ENCODE results near the gene CTNND2.

Gene CTNND2

DNA sequence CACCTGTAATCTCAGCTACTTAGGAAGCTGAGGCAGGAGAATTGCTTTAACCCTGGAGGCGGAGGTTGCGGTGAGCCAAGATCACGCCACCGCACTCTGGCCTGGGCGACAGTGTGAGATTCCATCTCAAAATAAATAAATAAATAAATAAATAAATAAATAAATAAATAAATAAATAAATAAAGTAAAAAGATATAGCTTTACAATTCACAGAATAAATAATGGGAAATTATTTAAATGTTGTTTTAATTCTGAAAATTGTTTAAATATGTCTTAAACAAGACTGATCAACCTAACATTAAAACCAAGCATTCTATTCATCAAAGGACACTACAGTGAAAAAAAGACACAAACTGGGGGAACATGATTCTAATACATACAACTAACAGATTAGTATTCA lies 357.1 kb downstream of the CTNND2 start:
- DNase-seq (no peak), ATAC-seq (no peak)
- no peaks in the 10 kb centered on the region for H3K36me3 Mint-ChIP-seq (ENCODE audit: low read depth)
- H3K27me3 Mint-ChIP-seq, result no peaks in the 10 kb centered on the region
- H3K27ac Mint-ChIP-seq, result no peak overlapping the region
- H3K4me1 Mint-ChIP-seq, result no peaks in the 10 kb centered on the region
- no peak overlapping the region for H3K4me3 Mint-ChIP-seq
- no peaks in the 10 kb centered on the region for H3K9me3 Mint-ChIP-seq

DNA sequence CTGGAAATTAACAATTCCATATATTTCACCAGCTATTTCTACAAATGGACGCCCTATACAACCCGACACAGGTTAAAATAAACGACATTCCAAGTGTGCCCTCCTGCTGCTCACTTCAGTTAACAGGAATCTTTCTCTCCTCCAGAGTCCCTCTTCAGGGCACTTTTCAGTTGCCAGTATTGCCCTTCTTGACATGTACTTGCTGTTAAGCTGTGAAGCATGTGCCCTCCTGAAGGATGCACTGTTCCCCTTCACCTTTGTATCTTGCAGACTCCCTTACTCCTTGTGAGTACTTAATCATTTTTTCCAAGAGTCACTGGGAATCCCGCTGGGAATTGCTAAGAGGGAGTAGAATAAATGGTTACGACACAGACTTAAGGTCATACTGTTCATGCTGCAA lies 364.1 kb downstream of the CTNND2 start:
- no peaks in the 10 kb centered on the region for H3K36me3 Mint-ChIP-seq (ENCODE audit: low read depth)
- no peak overlapping the region for H3K27ac Mint-ChIP-seq
- no peak for ATAC-seq

DNA sequence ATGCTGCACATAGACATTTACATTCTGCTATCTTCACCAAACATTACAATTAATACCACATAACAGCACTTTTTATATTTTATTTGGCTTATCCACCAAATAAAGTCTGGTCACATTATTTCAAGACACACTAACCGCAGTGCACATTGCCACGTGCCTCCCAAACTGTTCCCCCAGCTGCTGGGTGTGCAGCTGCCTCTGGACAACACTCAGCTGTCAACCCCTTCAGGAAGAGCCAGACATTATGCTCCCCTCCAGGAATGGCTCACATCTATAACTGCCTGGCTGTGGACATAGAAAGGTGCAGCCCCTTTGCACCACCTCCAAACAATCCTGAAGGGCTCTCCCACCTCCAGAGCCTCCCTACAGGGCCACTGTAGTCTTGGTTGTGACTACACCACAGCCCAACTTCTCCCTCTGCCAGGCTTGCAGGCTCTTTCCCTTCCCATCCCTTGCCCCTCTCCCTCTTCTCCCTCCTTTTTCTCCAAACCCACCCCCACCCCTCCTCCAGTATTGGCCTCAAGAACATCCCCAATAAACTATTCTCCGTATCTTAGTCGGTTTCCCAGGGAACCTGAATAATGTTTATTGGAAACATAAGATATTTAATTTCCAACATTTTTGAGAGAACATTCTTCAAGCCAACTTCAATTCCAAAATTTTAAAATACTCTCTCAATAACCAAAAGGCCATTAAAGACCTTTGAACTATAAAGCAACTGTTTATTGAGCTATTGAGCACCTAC lies 372.3 kb downstream of the CTNND2 start:
- Mint-ChIP-seq H3K27ac (no peak overlapping the region), H3K9me3 (no peaks in the 10 kb centered on the region), H3K27me3 (no peaks in the 10 kb centered on the region), H3K4me3 (no peak overlapping the region), H3K36me3 (ENCODE audit: low read depth) (no peaks in the 10 kb centered on the region), H3K4me1 (no peaks in the 10 kb centered on the region)
- ATAC-seq, result no peak
- no peak for DNase-seq

More for the DNA sequence above, 364.1 kb downstream of the CTNND2 start:
- Mint-ChIP-seq H3K4me3 (no peak overlapping the region), H3K27me3 (no peaks in the 10 kb centered on the region), H3K9me3 (no peaks in the 10 kb centered on the region), H3K4me1 (no peaks in the 10 kb centered on the region)
- no peak for DNase-seq

DNA sequence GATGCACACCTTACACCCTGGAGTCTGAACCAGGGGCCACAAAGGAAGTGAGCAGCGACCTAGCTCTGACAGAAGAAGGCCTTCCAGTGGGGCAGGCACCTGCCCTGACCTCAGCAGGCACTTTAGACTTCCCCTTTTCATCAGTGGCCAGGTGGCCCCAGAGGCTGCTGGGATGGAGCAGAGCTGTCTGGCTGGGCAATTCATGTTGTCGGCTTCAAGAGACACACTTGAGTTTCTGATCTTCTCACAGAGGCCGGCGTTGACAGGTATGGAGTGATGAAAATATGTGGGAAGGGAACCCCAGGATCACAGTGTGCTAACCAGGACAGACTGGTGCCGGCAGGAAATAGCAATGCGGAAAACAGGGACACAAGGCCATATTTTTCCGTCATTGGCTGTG lies 375.5 kb downstream of the CTNND2 start:
- no peaks in the 10 kb centered on the region for H3K36me3 Mint-ChIP-seq (ENCODE audit: low read depth)

DNA sequence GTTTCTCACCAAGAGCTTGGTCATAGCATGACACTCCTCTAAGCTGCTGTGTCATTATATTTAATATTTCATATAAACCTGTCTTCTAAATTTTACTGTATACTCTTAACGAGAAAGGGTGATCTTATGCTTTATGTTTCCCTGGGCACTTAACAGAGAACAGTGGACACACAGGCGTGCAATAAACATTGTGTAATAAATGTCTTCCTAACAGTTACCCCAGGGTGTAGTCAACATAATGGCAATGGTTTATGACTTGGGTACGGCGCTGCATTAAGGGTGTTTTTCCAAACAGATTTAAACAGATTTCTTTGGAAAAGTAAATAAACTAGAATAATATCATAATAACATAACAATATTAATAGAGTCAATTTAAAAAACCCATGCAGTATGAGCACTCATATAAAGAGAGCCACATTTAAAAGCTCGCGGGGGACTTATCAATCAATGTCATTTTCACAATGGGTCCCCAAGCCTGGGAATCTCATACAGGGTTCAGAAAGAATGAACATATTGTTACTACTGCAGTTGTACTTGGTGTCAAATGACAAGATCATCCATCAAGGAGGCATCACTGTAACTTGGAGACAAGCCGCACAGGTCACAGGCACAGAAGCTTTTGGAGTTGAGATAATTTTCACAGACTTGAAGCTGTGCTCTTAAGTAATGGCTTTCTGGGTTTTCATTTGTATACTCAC lies 376.4 kb downstream of the CTNND2 start:
- Mint-ChIP-seq H3K27ac (no peak overlapping the region), H3K4me3 (no peak overlapping the region), H3K9me3 (no peaks in the 10 kb centered on the region), H3K27me3 (no peaks in the 10 kb centered on the region), H3K4me1 (no peaks in the 10 kb centered on the region), H3K36me3 (ENCODE audit: low read depth) (no peaks in the 10 kb centered on the region)
- DNase-seq (no peak), ATAC-seq (no peak)

More for the DNA sequence above, 375.5 kb downstream of the CTNND2 start:
- no peaks in the 10 kb centered on the region for H3K27me3 Mint-ChIP-seq
- no peaks in the 10 kb centered on the region for H3K4me1 Mint-ChIP-seq
- no peaks in the 10 kb centered on the region for H3K9me3 Mint-ChIP-seq
- no peak for DNase-seq
- ATAC-seq, result no peak
- H3K27ac Mint-ChIP-seq, result no peak overlapping the region
- H3K4me3 Mint-ChIP-seq, result no peak overlapping the region

DNA sequence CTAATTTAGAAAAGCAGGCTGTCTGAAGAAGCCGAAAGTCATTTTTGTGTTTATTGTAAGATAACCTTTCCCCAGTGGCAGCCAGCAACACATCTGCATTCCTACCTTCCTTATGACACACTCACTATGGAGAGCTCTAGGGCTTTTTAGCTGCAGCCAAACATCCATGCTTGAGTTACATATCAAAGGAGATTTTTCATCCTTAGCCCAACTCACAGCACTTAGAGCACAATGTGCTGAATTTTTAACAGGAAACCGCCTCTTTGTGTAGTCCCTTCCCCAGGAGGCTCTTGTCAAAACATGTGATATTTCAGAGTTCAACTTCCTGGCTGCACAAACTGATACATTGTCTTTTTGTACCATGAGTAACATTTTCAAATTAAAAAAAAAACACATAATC lies 379.2 kb downstream of the CTNND2 start:
- H3K27me3 Mint-ChIP-seq, result no peaks in the 10 kb centered on the region
- no peak for DNase-seq
- H3K9me3 Mint-ChIP-seq, result no peaks in the 10 kb centered on the region
- H3K4me3 Mint-ChIP-seq, result no peak overlapping the region
- no peaks in the 10 kb centered on the region for H3K4me1 Mint-ChIP-seq
- no peak overlapping the region for H3K27ac Mint-ChIP-seq
- H3K36me3 Mint-ChIP-seq (ENCODE audit: low read depth), result no peaks in the 10 kb centered on the region
- ATAC-seq, result no peak

DNA sequence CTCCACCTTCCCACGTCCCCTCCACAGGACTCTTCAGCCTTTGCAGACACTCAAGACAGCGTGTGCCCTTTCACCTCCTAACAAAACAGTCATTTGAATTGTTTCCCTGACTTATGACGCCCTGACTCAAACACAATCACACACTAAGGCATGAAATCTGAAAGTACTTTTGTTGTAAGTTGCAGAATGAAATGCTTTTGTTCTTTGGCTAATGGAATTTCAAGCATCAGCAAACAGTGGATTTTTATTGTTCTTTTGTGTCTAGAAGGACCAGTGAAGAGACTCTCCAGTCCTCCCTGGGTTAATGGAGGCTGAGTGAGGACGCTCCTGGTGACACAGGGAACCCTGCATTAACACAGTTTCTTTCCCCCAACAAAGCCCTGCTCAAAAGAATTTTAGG lies 380.1 kb downstream of the CTNND2 start:
- Mint-ChIP-seq H3K27ac (no peak overlapping the region), H3K27me3 (no peaks in the 10 kb centered on the region), H3K36me3 (ENCODE audit: low read depth) (no peaks in the 10 kb centered on the region), H3K4me3 (no peak overlapping the region), H3K4me1 (no peaks in the 10 kb centered on the region), H3K9me3 (no peaks in the 10 kb centered on the region)
- ATAC-seq (no peak), DNase-seq (no peak)

DNA sequence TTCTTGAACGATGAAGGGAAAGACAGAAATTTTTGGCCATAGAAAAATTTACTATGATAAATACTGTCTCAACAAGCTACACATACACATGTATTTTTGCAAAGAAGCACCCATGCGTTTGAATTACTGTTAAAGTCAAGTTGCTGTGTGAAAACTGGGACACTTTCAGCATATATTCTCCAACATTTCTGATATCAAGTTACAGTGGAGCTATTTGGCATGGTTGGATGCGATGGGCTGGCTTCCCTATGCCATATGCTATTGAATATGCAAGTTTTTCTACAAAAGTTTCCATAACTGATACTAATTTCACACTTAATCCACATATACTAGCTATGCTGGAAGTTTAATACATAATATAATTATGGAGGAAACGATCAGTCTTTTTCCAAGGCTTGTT lies 381.4 kb downstream of the CTNND2 start:
- H3K9me3 Mint-ChIP-seq, result no peaks in the 10 kb centered on the region
- no peaks in the 10 kb centered on the region for H3K4me1 Mint-ChIP-seq
- H3K4me3 Mint-ChIP-seq, result no peak overlapping the region
- no peaks in the 10 kb centered on the region for H3K36me3 Mint-ChIP-seq (ENCODE audit: low read depth)
- no peak overlapping the region for H3K27ac Mint-ChIP-seq
- DNase-seq (no peak), ATAC-seq (no peak)
- no peaks in the 10 kb centered on the region for H3K27me3 Mint-ChIP-seq

DNA sequence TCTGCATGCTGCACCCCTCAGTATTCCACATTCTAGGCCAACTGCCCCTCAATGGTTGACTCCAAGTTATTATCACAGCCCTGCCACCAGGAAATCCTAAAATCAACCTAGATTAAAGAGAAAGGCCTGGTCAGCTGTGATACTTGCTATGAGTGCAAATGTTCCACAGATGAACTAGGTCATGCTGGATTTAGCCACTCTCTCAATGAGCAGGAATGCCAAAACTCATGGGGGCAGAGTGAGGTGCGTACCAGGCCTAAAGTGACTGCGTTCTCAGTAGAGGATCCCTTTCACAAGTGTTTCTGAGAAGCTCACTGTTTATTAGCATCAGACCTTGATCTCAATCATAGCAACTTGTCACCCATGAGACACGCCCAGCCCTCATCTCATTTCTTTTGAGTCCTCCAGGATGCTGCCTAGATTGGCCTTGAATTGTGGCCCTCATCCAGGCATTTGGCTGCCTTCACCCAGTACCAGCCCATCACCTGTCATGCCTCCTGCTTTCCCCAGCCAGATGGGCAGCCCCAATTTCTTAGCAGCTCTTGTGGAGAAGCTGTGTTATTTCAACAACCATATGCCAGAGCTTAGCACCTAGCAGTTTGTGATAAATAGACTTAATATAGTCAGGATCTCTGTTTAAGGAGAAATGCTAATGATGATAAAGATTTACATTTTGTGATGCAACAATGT lies 383.9 kb downstream of the CTNND2 start:
- DNase-seq, result no peak

DNA sequence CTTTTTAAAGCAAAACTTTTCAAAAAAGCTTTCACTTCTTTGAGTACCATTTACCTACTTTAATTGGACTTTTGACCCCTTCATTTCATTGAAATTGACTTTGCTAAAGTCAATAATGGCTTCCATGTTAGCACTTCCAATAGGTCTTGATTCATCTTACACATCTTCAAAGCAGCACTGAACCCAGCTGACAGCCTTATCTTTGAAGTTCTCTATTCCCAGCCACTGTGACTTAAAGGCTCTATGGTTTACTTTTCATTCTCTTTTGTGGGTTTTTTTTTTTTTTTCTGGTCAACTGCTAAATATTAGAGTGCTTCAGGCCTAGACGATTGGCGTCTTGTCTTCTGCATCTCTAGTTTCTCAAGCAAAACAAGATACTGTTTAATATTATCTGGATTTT lies 385.0 kb downstream of the CTNND2 start:
- no peak for DNase-seq
- Mint-ChIP-seq H3K9me3 (no peaks in the 10 kb centered on the region), H3K4me3 (no peak overlapping the region), H3K4me1 (no peaks in the 10 kb centered on the region), H3K27me3 (no peaks in the 10 kb centered on the region), H3K36me3 (ENCODE audit: low read depth) (no peaks in the 10 kb centered on the region), H3K27ac (no peak overlapping the region)
- ATAC-seq, result no peak

More for the DNA sequence above, 383.9 kb downstream of the CTNND2 start:
- no peak overlapping the region for H3K4me3 Mint-ChIP-seq
- H3K9me3 Mint-ChIP-seq, result no peaks in the 10 kb centered on the region
- H3K27me3 Mint-ChIP-seq, result no peaks in the 10 kb centered on the region
- no peaks in the 10 kb centered on the region for H3K4me1 Mint-ChIP-seq
- no peak for ATAC-seq
- no peak overlapping the region for H3K27ac Mint-ChIP-seq
- no peaks in the 10 kb centered on the region for H3K36me3 Mint-ChIP-seq (ENCODE audit: low read depth)

DNA sequence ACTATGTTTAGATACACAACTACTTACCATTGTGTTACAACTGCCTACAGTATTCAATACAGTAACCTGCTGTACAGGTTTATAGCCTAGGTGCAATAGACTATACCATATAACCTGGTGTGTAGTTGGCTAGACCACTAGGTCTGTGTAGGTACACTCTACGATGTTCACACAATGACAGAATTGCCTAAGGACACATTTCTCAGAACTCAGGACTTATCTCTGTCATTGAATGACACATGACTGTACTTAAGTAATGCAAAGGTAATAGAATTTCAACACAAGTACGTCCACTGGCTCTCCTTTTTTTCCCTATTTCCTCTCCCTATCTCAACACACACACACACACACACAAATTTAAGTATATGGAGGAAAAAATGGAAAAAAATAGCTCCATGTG lies 385.6 kb downstream of the CTNND2 start:
- Mint-ChIP-seq H3K36me3 (ENCODE audit: low read depth) (no peaks in the 10 kb centered on the region), H3K4me3 (no peak overlapping the region), H3K9me3 (no peaks in the 10 kb centered on the region), H3K4me1 (no peaks in the 10 kb centered on the region), H3K27me3 (no peaks in the 10 kb centered on the region), H3K27ac (no peak overlapping the region)
- ATAC-seq (no peak), DNase-seq (no peak)

DNA sequence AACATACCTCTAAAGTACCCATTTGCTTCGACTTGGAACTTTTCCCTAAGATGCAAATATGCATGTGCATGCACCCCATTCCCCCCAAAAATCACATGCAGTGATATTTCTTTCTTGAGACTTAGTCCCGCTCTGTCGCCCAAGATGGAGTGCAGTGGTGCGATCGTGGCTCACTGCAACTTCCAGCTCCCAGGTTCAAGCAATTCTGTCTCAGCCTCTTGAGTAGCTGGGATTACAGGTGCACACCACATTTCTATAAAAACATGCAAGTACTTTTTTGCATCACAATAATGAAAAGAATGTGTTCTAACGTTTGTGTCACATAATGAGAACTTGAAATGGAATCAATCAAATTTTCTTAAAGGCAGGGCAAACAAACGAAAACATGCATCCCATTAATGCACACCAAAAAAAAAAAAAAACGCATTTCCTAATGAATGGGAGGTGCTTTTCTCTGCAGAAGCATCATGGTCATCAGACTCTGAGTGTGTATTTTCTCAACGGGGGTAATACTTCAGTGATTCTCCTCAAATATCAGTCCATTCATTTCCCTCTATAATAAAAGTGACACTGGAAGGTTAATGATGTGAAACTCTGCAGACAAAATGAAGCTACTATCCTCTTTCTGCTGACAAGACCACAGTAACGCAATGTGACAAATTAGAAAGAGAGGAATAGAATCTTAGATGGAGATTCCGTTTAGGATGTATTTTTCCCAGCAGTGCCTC lies 389.4 kb downstream of the CTNND2 start:
- Mint-ChIP-seq H3K27me3 (no peaks in the 10 kb centered on the region), H3K9me3 (no peaks in the 10 kb centered on the region), H3K27ac (no peak overlapping the region), H3K36me3 (ENCODE audit: low read depth) (no peaks in the 10 kb centered on the region), H3K4me3 (no peak overlapping the region), H3K4me1 (no peaks in the 10 kb centered on the region)
- ATAC-seq, result no peak
- no peak for DNase-seq

DNA sequence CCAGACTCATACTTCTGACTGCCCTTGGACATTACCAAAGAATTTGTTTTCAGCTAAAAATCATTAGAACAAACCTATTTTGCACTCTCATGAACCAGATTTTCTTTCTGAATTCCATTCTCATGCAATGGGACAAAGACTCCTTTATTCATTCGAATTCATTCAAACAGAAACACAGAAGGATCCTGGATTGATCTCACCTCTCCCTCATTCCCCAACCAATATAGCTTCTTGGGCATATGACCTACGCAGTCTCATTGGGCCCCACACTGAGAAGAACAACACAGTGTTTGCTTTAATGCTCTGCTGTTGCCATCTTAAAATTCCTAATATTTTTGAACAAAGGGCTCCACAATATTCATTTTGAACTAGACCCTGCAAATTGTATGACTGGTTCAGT lies 392.4 kb downstream of the CTNND2 start:
- H3K27me3 Mint-ChIP-seq, result no peaks in the 10 kb centered on the region
- H3K36me3 Mint-ChIP-seq (ENCODE audit: low read depth), result no peaks in the 10 kb centered on the region
- no peaks in the 10 kb centered on the region for H3K9me3 Mint-ChIP-seq
- ATAC-seq, result no peak
- DNase-seq, result no peak
- no peaks in the 10 kb centered on the region for H3K4me1 Mint-ChIP-seq
- no peak overlapping the region for H3K4me3 Mint-ChIP-seq
- H3K27ac Mint-ChIP-seq, result no peak overlapping the region

DNA sequence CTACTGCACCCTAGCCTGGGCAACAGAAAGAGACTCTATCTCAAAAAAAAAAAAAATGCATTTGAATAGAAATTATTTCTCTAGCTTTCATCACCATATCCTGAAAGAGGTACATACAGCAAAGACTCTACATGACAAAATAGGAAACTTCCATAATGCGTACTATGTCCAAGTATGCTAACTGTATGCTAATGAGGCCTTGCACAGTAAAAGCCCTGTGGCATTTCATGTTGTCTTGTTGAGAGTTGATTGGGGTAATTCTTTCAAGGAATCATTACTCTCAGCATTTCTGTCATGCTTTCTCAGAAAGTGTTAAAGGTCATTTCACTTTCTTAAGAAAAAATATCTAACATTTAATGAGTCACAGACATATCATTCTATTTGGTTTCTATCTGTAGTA lies 393.4 kb downstream of the CTNND2 start:
- Mint-ChIP-seq H3K27ac (no peak overlapping the region), H3K27me3 (no peaks in the 10 kb centered on the region), H3K4me3 (no peak overlapping the region), H3K9me3 (no peaks in the 10 kb centered on the region), H3K4me1 (no peaks in the 10 kb centered on the region), H3K36me3 (ENCODE audit: low read depth) (no peaks in the 10 kb centered on the region)
- no peak for ATAC-seq
- no peak for DNase-seq

Measured in activated naive CD8-positive, alpha-beta T cell treated with anti-CD3 and anti-CD28 coated beads, Interleukin-2, amount 50 U/mL, for 24 hours (primary cell).